GM18508 (cell line): Measurements from ENCODE around the gene SNTG2.
"Not testable (repeated sequence)": the region's sequence is repeated elsewhere in the genome, so short reads cannot be mapped to it uniquely, and the experiment has no call there.

Experiments used
- ATAC-seq: cut with Tn5 transposase; IDR thresholded peaks from one replicate; pipeline ENCODE4 v1.9.1; 2021; ENCODE audit warnings: moderate number of reproducible peaks; ENCODE audit not compliant: insufficient read depth, unreplicated experiment

Gene SNTG2

GRCh38 chr2:1341404-1342120 lies 390.9 kb downstream of the SNTG2 start:
- ATAC-seq = no peak

- no peak for ATAC-seq
These were observed 398.1 kb downstream of the SNTG2 start for GRCh38 chr2:1348789-1349188.

GRCh38 chr2:1350111-1350510 lies 399.5 kb downstream of the SNTG2 start:
- no peak for ATAC-seq

GRCh38 chr2:1353124-1353523 lies 402.5 kb downstream of the SNTG2 start:
- no peak for ATAC-seq

GRCh38 chr2:1353543-1353942 lies 402.9 kb downstream of the SNTG2 start:
- no peak for ATAC-seq

GRCh38 chr2:1360144-1360543 lies 409.5 kb downstream of the SNTG2 start:
- no peak for ATAC-seq

- no peak for ATAC-seq
These were observed 410.1 kb downstream of the SNTG2 start for GRCh38 chr2:1360557-1361250.

GRCh38 chr2:1363367-1363766 lies 412.7 kb downstream of the SNTG2 start:
- no peak for ATAC-seq

- no peak for ATAC-seq
These were observed 416.0 kb downstream of the SNTG2 start for GRCh38 chr2:1366546-1367134.

GRCh38 chr2:1367601-1368000 lies 417.0 kb downstream of the SNTG2 start:
- ATAC-seq = no peak

- no peak for ATAC-seq
These were observed 419.3 kb downstream of the SNTG2 start for GRCh38 chr2:1369905-1370304.

- ATAC-seq = no peak
These were observed 419.8 kb downstream of the SNTG2 start for GRCh38 chr2:1370461-1370860.

- ATAC-seq = no peak
These were observed 420.4 kb downstream of the SNTG2 start for GRCh38 chr2:1371082-1371481.

GRCh38 chr2:1373830-1374229 lies 423.2 kb downstream of the SNTG2 start:
- no peak for ATAC-seq

GRCh38 chr2:1374287-1374686 lies 423.6 kb downstream of the SNTG2 start:
- no peak for ATAC-seq

- no peak for ATAC-seq
These were observed 425.1 kb downstream of the SNTG2 start for GRCh38 chr2:1375794-1376193.

- no peak for ATAC-seq
These were observed 426.8 kb downstream of the SNTG2 start for GRCh38 chr2:1377473-1377872.

GRCh38 chr2:1378456-1379150 lies 428.0 kb downstream of the SNTG2 start:
- ATAC-seq = no peak

- no peak for ATAC-seq
These were observed 431.0 kb downstream of the SNTG2 start for GRCh38 chr2:1381644-1382043.

- ATAC-seq = not testable (repeated sequence)
These were observed 437.5 kb downstream of the SNTG2 start for GRCh38 chr2:1387954-1388725.
